Esophagus mucosa (tissue), 1 donor: ENCODE results near the gene ZNF652. TPM values are rescaled to one million over a fixed set of nuclear protein-coding genes. Genes with fewer than 3 reads are reported as not detected.
"Not testable (repeated sequence)": the region's sequence is repeated elsewhere in the genome, so short reads cannot be mapped to it uniquely, and the experiment has no call there.

Experiments
- ATAC-seq: fragments of 200-7000 bp; cut with Tn5 transposase; one replicate; pipeline ENCODE4 v1.9.1; 2020
- total RNA-seq: library from RNA; stranded (reverse); gene quantifications from one replicate; pipeline ENCODE4 v1.2.4, GENCODE V29; 2023
- donor health status: DM: yes; HTN: yes; CAD: no.

Gene ZNF652
- total RNA-seq, 1 donor from 2014 or later = 10.9 TPM

DNA sequence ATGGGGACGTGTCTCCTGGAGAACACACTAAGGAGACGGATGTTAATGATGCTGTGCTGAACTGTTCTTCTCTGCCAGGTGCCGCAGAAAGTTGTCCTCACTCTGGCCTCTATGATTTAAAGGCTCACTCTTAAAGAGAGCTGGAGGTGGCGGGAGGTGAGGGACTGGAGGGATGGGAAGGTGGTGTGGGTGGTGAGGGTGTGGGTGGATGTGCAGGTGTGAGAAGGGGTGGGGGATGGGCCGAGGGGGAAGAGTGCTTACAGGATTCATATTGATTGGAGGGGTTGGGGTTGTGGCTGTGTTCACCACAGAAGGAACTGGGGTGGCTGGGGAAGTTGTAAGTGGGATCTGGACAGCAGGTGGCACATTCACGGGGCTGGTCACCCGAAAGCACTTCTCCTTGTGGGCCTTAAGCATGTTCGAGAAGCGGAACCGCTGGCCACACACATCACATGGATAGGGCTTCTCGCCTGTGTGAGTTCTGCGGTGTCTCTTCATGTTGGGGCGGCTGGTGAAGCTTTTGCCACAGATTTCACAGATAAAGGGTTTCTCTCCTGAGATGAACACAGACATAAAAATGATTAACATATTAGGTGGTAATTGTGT, 63.6 kb downstream of the ZNF652 start:
- no peak for ATAC-seq

DNA sequence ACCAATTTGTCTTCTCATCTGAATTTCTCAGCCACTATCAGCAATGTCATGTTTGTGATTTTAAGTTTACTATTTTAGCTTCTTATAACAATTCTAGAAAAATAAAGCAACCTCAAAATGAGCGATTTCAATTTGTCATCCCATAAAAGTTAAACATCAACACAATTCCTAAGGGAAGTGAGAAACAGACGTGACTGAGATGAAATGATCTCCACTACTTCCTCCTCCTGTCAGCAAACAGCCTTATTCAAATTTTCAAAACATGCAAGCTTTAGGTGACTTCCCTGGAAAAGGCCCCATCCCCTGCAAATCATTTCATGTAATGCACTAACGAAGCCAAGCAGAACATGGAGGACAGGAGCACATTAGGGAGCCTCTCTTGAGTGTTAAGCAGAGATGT, 64.9 kb downstream of the ZNF652 start:
- ATAC-seq = no peak

DNA sequence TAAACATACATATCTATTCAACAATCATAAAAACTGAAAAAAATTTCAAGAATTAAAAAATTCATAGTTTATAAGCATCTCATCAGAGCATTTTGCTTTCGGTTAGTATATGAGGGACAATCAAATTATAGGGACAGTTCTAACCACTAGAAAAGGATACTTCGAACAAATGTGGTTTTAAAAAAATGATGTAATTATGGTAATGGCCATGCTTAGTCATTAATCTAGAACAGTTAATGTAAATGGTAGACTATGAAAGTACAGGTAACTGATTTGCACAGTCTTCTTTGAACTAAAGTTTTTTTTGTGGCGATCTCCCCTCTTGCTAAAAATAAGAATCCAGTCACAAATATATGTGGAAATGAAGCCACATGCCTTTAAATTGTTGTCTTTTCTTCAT, 67.9 kb downstream of the ZNF652 start:
- ATAC-seq = no peak

DNA sequence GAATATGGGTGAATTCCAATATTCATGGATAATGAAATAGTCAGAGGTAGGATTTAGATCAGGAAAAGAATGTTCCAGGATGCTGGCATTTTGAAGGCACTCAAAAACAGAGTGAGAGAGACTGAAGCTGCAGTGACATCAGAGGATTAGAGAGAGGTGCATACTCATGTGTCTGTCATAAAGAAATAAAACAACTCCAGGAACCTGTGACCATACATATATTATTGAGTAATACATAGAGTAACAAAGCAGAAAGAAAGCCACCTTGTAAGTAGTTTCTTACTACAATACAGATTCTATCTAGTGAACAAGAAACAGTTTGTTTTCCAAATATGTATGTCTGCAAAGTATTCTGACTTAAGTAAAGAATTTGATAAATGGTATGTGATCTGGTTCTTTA, 69.1 kb downstream of the ZNF652 start:
- ATAC-seq = peak; percentile 39

DNA sequence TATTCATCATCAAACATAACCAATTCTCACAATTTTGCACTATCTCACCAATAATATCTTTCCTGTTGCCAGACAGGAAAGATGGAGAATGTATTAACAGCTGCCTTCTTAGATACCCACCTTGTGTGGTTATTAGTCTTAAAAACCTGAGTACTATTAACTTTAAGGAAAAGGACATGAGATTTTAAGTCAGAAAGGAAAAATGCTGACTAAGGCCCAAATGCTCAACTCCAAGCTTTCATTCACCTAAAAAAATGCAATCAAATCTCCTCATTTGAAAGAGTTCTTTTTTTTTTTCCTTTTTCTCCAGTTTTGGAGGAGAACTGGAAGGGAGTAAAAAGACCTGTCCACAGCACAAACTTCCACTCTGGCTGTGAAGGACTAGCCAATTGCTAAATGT, 70.1 kb downstream of the ZNF652 start:
- ATAC-seq = no peak

DNA sequence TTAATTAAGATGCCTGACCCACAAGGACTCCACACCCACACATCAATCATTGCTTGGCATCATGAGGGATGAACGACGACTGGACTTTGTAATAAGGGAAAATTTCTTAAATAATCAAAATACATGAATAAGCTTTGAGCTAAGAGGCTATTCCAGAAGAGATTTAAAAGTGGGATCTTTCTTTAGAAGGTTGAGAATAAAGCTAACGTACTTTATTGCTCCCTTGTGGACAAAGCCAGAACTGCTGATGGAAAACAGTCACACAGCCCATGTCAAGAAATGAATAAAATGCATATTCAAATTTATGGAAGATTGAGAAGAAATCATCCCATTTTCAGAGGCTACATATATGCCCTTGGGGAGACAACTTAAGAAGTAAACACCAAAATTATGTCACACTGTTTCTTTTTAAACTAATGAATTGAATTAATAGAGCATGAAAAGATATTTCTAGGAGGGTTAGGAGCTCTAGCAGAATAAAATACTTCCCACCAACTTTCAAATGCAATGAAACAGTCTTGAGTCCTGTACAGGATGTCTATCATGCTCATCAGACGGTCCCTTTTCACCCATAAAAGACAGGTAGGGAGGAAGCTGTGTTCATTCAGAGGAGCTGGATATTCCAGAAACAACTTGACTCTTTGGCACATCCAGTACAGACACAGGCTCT, 71.2 kb downstream of the ZNF652 start:
- no peak for ATAC-seq

DNA sequence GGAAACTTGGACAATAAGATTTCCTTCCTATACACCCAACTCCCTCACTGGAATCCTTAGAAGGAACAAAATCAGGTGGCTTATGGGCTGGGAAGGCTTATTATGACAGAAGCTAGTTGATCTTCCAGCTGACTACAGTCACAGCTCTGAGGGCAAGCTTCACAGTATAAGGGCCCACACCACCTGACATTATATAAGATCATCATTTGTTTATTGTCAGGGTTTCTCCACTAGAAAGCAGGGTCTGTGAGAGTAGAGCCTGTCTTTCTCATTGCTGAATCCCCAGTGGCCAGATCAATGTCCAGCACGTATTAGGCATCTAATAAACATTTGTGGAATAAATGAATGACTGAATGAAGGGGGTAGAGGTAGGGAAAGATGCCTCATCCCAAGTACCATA, 73.7 kb downstream of the ZNF652 start:
- ATAC-seq = no peak

DNA sequence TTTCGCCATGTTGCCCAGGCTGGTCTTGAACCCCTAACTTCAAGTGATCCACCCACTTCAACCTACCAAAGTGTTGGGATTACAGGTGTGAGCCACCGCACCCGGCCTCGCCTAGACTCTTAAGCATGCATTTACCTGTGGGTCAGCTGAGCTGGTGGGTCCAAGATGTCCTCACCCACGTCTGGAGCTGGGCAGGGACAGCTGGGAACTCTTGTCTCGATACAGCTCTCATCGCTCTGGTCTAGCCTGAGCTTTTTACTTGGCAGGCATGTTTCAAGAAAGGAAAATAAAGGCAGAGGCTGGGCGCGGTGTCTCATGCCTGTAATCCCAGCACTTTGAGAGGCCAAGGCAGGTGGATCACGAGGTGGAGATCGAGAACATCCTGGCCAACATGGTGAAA, 74.6 kb downstream of the ZNF652 start:
- no peak for ATAC-seq

DNA sequence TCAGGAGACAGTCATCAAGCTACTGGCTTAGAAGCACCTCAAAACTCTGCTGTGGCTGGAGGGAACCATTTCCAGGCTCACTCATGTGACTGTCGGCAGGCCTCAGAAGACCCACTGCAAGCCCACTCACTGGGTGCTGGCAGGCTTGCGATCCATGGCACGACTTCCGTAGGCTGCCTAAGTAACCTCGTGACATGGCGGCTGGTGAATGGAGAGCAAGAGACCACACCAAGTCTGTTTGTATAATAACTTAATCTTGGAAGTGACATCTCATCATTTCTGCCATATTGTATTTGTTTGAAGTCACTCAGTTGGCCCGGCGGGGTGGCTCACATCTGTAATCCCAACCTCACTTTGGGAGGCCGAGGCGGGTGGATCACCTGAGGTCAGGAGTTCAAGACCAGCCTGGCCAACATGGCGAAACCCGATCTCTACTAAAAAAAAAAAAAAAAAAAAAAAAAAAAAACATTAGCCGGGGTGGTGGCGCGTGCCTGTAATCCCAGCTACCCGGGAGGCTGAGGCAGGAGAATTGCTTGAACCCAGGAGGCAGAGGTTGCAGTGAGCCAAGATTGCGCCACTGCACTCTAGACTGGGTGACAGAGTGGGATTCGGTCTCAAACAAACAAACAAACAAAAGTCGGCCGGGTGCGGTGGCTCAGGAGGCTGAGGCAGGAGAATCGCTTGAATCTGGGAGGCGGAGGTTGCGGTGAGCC, 75.6 kb downstream of the ZNF652 start:
- ATAC-seq = not testable (repeated sequence)

DNA sequence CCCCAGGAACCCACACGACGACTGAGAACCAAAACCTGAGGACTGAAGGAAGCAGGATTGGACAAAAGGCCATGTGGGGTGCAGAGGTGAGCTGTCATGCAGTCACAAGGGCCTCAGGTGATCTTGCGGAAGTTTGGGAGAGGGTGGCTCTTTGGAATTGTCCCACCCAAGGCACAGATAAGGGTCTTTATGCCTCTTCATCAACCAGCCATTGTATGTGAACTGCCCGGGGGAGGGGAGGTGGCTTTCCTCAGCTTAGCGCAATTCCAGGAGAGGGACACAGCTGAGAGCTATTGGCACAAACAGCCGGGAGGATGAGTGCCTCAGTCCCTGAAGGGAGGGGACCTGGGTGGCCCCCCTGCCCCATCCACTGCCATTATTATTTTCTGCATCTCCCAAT, 76.3 kb downstream of the ZNF652 start:
- ATAC-seq = no peak

DNA sequence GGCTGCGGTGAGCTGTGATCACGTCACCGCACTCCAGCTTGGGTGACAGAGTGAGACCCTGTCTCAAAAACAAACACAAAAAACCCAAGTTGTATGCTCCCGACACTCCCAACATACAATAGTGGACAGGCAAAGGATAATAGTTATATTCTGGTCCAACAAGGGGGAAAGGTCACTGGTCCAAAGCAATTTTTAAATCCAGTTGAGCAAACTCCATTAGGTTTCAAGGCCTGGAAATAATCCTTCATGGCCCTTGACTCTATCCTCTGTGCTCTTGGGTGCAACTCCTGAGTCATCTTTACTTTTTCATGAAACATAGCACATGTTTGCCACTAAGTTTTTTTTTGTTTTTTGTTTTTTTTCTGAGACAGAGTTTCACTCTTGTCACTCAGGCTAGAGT, 81.1 kb downstream of the ZNF652 start:
- ATAC-seq = no peak

DNA sequence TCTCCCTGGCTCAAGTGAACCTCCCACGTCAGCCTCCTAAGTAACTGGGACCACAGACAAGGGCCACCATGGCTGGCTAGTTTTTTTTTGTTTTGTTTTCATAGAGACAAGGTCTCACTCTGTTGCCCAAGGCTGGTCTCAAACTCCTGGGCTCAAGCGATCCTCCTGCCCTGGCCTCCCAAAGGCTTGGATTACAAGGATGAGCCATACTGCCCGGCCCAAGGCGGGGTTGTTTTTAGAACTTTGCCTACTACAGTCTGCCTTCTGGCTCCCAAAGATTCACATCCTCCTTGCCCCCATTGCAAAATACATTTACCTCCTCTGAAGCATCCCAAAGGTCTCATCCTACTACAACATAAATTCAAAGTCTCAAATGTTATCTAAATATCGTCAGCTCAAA, 82.0 kb downstream of the ZNF652 start:
- no peak for ATAC-seq

DNA sequence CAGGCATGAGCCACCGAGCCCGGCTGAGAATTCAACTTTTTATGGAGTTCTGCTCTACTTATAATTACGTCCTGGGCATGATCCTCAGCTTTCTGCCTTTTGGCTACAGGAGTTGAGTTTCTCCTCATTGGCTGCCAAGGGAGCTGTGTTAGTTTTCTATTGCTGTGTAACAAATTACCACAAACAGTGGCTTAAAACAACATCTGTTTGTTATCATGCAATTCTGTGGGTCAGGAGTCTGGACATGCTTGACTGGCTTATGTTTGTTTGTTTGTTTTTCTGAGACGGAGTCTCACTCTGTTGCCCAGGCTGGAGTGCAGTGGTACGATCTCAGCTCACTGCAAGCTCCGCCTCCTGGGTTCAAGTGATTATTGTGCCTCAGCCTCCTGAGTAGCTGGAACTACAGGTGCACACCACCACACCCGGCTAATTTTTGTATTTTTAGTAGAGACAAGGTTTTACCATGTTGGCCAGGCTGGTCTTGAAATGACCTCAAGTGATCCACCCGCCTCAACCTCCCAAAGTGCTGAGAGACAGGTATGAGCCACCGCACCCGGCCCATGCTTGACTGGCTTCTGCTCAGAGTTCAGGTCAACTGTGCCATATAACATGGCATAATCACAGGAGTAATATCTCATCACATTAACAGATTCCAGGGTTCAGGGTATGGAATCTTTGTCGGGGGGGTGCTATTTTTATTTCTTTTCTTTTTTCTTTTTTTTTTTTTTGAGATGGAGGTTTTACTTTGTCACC, 82.6 kb downstream of the ZNF652 start:
- not testable (repeated sequence) for ATAC-seq

DNA sequence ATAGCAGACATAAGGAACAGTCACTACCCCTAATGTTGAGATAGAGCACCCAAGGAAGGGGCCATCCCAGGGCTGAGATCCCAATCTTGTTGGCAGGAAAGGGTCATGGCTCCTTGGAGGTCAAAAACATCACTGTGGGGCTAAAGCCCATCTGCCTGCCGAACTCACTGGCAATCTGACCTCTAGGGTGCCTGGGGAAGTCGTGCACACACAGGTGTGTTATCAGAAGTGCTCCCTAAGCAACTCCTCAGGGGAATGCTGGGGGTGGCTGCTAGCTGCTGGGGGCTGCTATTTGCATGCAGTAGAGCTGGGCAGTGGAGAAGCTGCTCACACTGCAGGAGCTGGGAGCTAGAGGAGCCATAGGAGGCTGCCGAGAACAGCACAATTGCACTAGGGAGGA, 84.0 kb downstream of the ZNF652 start:
- ATAC-seq = no peak

DNA sequence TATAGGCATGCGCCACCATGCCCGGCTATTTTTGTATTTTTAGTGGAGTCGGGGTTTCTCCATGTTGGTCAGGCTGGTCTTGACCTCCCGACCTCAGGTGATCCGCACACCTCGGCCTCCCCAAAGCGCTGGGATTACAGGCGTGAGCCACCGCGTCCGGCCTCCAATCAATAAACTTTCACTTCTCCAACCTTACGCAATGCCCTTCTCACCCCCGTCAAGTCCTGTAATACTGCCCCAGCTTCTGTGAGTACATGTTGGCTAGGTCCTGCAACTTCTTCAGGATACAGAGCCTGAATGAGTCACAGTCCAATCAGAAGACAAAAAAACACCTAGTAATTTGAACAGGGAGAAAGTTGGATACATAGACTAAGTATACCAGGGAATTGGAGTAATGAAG, 84.4 kb downstream of the ZNF652 start:
- peak; percentile 62 for ATAC-seq

DNA sequence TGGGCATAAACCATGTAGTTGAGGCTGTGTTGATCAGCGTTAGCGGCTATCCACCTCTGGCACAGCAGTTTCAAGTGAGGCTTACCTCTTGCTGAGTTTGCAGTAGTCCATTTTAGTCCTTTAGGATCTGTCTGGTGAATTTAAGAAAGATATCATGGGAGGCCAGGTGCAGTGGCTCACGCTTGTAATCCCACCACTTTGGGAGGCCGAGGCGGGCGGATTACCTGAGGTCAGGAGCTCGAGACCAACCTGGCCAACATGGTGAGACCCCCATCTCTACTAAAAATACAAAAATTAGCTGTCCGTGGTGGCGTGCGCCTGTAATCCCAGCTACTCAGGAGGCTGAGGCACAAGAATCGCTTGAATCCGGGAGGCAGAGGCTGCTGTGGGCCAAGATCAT, 86.1 kb downstream of the ZNF652 start:
- not testable (repeated sequence) for ATAC-seq

DNA sequence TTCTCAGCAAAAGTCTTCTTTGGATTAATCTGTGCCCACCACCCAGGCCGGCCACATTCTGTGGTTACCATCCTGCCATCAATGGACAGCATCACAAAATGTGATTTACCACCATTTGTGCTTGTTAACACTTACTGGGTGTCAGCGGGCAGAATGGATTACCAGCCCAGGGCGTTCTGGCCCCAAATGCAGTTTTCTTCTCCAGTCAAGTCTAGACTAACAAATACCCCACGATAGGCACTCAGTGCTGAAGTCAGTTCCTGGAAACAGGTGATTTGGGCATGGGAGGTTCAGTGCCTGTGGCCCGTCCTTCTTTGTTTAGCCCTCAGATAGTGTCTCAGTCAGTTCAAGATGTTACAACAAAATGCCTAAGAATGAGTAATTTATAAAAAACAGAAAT, 92.7 kb downstream of the ZNF652 start:
- no peak for ATAC-seq

DNA sequence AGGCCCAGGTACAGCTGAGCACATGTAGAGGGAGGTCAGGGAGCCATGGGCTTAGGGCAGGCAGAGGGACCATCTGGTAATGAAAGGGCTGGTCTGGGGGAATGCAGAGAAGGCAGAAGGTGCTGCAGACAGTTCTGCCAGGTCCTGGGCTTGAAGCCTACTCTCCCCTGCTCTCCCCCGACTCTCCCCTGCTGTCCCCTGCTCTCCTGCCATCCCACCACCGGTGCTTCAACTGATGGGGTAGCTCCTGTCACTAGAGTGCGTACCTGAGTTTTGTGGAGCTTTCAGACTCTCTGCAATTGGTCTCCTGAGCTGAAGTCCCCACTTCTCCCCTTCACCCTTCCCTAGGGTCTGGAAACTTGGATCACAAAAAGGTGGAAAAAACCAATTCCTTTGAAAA, 94.1 kb downstream of the ZNF652 start:
- no peak for ATAC-seq

DNA sequence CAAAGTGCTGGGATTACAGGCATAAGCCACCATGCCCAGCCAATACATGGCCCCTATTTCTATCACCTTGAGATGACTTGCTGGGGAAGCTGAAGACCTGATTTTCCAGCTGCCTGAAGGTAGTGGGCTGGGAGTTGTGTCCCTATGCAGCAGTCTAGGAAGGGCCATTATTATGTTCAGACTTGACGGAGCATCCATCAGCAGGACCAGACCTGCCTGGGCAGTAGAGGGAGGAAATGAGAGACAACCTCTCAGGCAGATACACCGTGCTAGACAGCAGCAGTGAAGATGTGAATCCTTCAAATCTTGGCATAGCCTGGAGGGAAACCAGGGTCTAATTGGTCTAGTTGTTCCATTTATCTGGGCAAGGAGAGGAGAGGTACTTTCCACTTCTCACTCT, 95.8 kb downstream of the ZNF652 start:
- ATAC-seq = peak; percentile 68

DNA sequence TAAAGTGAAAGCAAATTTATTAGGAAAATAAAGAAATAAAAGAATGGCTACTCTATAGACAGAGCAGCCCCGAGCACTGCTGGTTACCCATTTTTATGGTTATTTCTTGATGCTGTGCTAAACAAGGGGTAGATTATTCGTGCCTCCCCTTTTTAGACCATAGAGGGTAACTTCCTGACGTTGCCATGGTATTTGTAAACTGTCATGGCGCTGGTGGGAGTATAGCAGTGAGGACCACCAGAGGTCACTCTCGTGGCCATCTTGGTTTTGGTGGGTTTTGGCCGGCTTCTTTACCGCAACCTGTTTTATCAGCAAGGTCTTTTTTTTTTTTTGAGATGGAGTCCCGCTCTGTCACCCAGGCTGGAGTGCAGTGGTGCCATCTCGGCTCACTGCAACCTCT, 100.5 kb downstream of the ZNF652 start:
- ATAC-seq = not testable (repeated sequence)

DNA sequence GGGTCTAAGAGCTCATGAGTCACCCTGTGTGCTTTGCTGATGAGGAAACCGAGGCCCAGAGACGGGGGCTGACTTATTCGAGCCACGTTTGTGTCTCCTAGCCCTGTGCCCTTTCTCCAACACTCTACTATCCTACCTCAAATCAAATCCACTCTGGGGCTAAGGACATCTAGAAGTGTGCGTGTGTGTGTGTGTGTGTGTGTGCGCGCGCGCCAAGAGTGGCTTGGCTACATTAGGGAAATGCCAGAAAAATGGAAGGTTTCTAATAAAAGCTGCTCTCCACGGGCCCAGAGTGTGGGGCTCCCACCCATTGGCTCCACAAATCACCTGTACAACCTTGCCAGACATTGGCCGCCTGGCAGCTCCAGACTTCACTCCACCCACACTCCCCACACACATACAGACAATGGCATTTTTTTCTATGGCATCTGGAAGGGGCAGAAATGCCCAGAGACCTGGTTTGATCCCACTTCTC, 101.2 kb downstream of the ZNF652 start:
- peak; percentile 40 for ATAC-seq

DNA sequence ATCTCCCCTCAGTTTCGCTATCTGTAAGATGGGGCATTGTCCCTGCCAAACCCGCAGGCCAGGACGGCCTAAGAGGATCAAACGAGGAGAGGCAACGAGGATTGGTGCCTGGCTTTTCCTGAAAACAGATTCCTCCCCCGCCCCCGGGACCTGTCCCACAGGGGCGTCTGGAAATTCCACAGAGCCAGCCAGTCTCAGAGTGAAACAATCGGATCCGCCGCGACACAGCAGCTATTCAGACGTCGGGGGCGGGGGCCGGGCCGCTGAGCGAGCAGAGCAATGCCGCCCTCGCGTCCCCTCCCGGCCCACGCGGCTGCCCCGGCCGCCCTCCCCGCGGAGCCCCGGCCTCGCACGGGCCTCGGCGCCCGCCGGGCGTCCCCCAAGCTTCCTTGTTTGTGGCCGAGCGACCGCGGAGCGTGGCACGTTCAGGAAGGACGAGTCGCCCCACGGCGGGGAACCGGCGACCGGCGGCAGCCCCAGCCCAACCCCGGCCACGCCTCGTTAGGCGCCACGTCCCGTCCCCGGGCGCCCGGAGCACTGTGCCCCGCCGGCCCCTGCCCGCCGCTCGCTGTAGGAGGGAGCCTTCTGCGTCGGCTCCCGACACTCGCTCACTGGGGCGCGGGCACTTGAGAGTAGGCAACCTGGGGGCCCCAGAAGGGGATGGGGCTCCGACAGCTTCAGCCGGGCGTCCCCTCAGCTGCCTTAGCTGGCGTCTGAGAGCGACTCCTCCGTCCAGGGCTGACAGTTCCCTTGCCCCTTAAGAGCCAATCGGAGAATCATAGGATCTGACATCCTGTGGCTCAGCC, 101.8 kb downstream of the ZNF652 start:
- peak; percentile 77 for ATAC-seq

DNA sequence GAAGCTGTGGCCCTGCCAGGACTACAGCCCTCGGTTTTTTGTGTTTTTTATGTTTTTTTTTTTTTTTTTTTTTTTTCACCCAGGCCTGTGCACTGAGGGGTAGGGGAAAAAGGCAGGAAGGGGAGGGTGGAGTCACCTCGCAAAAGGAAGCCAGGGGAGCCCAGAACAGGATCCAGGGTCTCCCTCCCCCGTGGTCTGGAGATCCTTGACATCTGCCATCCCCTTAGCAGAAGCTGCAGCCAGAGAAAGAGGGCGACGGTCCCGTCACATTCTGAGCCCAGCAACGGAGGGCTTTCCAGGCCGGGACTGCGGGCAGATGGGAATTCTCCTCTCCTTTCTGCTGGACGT, 102.4 kb downstream of the ZNF652 start:
- no peak for ATAC-seq
